Stimulated activated effector memory CD8-positive, alpha-beta T cell treated with anti-CD3 and anti-CD28 coated beads, Interleukin-12 subunit alpha, Interleukin-12 subunit beta, amount 100 ng/mL, for 72 hours (primary cell): Measurements from ENCODE around the gene ZNF808.
"Not testable (repeated sequence)": the region's sequence is repeated elsewhere in the genome, so short reads cannot be mapped to it uniquely, and the experiment has no call there.

ENCODE experiments used
- ATAC-seq: fragments of 150-1000 bp; cut with Tn5 transposase; 2 replicates; pipeline ENCODE4 v1.10.0; 2021
- DNase-seq, 2 donors: peaks; one replicate each; pipeline ENCODE4 v3.0.0; 2021 to 2022; ENCODE audit warnings: low spot score in 2 of 2
- H3K27ac Mint-ChIP-seq: one replicate; pipeline ENCODE4 v1.8.0; 2022; ENCODE audit warnings: mild to moderate bottlenecking, mixed read lengths
- H3K36me3 Mint-ChIP-seq: one replicate; pipeline ENCODE4 v1.8.0; 2022; ENCODE audit warnings: mild to moderate bottlenecking, mixed read lengths
- H3K4me1 Mint-ChIP-seq: one replicate; pipeline ENCODE4 v1.8.0; 2022; ENCODE audit warnings: mixed read lengths
- H3K4me3 Mint-ChIP-seq: one replicate; pipeline ENCODE4 v1.8.0; 2022; ENCODE audit warnings: mild to moderate bottlenecking, mixed read lengths
- H3K9me3 Mint-ChIP-seq: one replicate; pipeline ENCODE4 v1.8.0; 2022; ENCODE audit warnings: mixed read lengths

Gene ZNF808

DNA sequence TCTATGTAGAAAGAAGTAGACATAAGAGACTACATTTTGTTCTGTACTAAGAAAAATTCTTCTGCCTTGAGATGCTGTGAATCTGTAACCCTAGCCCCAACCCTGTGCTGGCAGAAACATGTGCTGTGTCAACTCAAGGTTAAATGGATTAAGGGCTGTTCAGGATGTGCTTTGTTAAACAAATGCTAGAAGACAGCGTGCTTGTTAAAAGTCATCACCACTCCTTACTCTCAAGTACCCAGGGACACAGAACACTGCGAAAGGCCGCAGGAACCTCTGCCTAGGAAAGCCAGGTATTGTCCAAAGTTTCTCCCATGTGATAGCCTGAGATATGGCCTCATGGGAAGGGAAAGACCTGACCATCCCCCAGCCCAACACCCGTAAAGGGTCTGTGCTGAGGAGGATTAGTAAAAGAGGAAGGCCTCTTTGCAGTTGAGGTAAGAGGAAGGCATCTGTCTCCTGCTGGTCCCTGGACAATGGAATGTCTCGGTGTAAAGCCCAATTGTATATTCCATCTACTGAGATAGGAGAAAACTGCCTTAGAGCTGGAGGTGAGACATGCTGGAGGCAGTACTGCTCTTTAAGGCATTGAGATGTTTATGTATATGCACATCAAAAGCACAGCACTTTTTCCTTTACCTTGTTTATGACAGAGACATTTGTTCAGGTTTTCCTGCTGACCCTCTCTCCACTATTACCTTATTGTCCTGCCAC, 31.4 kb downstream of the ZNF808 start:
- not testable (repeated sequence) for ATAC-seq, H3K4me3 Mint-ChIP-seq, H3K27ac Mint-ChIP-seq, H3K4me1 Mint-ChIP-seq, DNase-seq
- Mint-ChIP-seq H3K9me3 (peaks cover 16% of the 10 kb centered on the region), H3K36me3 (peaks cover 83% of the 10 kb centered on the region)

DNA sequence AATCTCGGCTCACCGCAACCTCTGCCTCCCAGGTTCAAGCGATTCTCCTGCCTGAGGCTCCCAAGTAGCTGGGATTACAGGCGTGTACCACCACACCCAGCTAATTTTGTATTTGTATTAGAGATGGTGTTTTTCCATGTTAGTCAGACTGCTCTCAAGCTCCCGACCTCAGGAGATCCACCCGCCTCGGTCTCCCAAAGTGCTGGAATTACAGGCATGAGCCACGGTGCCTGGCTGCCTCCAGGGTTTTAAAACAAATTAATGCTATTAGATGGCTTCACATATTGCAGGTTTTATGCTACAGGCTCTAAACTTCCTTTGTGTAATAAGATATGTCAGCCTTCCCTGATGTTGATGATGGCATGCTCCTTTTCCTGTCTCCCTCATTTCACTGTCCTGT, 34.1 kb downstream of the ZNF808 start:
- ATAC-seq, H3K4me3 Mint-ChIP-seq, H3K4me1 Mint-ChIP-seq: not testable (repeated sequence)

DNA sequence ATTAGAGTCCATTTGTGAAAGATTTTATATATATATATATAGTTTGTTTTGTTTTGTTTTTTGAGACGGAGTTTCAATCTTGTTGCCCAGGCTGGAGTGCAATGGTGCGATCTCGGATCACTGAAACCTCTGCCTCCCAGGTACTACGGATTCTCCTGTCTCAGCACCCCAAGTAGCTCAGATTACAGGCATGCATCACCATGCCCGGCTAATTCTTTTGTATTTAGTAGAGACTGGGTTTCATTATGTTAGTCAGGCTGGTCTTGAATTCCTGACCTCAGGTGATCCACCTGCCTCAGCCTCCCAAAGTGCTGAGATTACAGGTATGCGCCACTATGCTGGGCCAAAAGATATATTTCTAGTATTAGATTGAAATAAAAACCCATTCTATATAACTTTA, 38.7 kb downstream of the ZNF808 start:
- peaks cover 15% of the 10 kb centered on the region for H3K4me1 Mint-ChIP-seq
- peaks cover 9% of the 10 kb centered on the region for H3K9me3 Mint-ChIP-seq
- H3K36me3 Mint-ChIP-seq: peaks cover 35% of the 10 kb centered on the region
- no peak overlapping the region for H3K27ac Mint-ChIP-seq
- no peak for DNase-seq
- no peak overlapping the region for H3K4me3 Mint-ChIP-seq
- no peak for ATAC-seq

More for the DNA sequence above, 34.1 kb downstream of the ZNF808 start:
- H3K27ac Mint-ChIP-seq, DNase-seq, H3K9me3 Mint-ChIP-seq: not testable (repeated sequence)
- peaks cover 60% of the 10 kb centered on the region for H3K36me3 Mint-ChIP-seq

DNA sequence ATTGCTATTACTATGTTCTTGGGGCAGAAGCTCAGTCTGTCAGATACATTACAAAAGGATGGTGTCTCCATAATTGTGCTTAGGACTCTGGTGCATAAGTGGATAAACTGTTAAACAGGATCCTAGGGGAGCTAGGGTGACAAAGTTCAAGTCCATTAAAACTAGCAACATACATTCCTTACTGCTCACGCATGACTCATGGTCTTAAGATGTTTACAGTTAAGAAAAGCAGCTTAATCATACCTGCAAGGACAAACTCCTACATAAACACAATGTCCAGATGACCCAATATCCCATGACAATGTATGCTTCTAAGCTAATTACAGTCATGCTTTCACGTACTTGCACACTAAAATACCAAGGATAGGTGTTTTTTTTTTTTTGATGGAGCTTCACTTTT, 39.1 kb downstream of the ZNF808 start:
- Mint-ChIP-seq H3K9me3 (peaks cover 12% of the 10 kb centered on the region), H3K27ac (no peak overlapping the region), H3K36me3 (peaks cover 36% of the 10 kb centered on the region), H3K4me1 (peaks cover 19% of the 10 kb centered on the region), H3K4me3 (no peak overlapping the region)
- ATAC-seq (no peak), DNase-seq (no peak)

DNA sequence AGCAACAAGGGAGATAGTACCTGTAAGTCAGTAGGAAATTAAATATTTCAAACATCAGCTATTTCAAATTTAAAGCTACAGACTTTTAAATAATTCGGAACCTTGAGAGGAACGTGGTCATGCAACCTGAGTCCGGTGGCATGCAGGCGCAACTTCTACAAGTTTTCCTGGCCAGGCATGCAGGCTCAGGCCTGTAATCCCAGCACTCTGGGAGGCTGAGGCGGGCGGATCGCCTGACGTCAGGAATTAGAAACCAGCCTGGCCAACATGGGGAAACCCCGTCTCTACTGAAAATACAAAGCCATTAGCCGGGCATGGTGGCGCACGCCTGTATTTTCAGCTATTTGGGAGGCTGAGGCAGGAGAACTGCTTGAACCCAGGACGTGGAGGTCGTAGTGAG, 40.5 kb downstream of the ZNF808 start:
- Mint-ChIP-seq H3K27ac (no peak overlapping the region), H3K4me3 (no peak overlapping the region), H3K9me3 (peaks cover 12% of the 10 kb centered on the region), H3K4me1 (peaks cover 29% of the 10 kb centered on the region), H3K36me3 (peaks cover 37% of the 10 kb centered on the region)
- ATAC-seq (no peak), DNase-seq (no peak)

DNA sequence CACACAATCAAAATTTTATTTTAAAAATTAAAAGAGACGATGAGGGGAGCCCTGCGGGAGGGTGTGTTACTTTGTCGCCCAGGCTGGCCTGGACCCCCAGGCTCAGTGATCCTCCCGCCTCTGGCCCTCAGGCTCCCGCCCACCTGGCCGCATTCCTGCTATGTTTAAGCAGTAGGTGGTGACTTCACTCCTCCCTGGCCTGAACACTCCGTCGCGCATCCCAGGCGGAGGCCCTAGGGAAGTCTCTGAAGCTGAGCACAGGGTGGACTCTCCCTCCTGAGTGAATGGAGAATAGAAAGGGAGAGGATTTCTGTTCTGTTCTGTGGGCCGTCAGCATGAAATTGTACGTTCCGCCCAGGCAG, 42.2 kb downstream of the ZNF808 start:
- Mint-ChIP-seq H3K4me3 (peak overlapping the region; percentile 96), H3K36me3 (peaks cover 46% of the 10 kb centered on the region), H3K4me1 (peaks cover 41% of the 10 kb centered on the region), H3K9me3 (peaks cover 12% of the 10 kb centered on the region), H3K27ac (peak overlapping the region; percentile 95)
- ATAC-seq: peak; percentile 17
- not testable (repeated sequence) for DNase-seq

DNA sequence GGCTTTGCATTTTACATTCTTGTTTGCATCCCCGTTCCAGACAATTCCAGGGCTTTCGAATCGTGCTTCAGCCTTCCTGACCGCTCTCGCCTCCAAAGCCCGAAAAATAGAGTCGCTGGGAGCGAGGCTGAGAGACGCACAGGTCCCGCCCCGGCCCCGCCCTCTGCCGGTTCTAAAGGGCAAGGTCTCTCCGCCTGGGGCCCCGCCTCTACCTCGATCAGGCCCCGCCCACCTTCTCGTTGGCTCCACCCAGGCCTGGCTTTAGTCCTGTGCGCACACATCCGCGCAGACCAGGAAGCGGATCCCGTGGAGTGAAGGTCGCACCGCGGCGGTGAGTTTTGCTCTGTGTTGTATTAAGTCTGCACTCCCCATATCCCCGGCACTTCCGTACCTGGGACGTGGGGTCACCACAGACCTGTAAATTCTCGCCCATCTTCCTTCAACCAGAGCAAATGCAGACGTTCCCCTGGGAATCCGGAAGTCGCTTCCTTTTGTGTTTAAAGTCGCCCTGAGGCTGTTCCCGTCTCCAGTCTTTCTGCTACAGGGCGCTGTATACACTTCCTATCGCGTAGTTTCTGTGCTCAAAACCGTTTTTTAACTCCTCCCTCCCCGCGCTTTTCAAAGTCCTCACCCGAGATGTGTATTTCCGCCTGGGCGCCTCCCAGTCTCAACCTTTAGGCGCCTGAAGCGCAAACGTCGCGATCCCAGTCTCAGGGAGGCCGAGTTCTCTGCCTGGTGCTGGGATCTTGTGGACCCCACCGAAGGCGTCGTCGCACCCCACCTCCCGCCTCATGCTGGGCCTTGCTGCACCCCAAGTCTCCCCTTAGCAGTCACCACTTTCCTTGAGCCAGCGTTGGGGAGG, 42.8 kb downstream of the ZNF808 start, which contains the start of gene ZNF701:
Gene ZNF701 (plus strand): TSS at position 288 of the 862 bp plus-strand sequence. CDS start 3,861 bp downstream, outside the sequence.
- peak within 1 kb of the TSS; percentile 95 for H3K27ac Mint-ChIP-seq
- peak; percentile 93 to 98 for DNase-seq
- peaks cover 41% of the 10 kb centered on the region for H3K4me1 Mint-ChIP-seq
- H3K36me3 Mint-ChIP-seq: peaks cover 52% of the 10 kb centered on the region
- peak; percentile 98 for ATAC-seq
- peak within 1 kb of the TSS; percentile 96 for H3K4me3 Mint-ChIP-seq
- peaks cover 12% of the 10 kb centered on the region for H3K9me3 Mint-ChIP-seq

DNA sequence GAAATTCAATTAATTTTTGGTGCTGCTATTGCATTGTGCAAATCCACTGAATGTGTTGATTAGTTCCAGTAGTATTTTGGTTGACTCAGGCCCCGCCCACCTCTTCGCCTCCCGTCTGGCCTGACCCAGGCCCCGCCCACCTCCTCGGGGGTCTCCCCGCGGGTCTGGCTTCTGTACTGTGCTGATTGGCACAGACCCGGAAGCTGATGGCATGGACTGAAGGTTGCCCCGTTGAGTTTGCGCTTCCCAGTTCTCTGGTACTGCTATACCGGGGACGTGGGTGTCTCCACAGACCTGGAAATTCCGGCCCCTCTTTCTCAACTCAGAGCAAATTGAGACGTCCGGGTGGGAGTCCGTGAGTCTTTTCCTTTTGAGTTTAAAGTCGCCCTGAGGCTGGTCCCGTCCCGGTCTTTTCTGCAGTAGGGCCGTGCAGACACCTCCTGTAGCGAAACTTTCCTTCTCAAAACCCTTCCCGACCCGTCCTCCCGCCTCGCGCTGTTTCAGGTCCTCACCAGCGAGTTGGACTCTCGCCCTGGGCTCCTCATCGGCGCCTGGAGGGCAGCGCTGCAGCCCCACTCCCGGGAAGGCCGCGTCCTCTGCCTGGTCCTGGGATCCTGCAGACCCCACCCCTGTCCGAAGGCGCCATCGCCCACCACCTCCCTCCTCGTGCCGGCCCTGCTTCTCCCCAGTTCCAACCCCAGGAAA, 57.4 kb downstream of the ZNF808 start:
- Mint-ChIP-seq H3K4me3 (no peak overlapping the region), H3K27ac (no peak overlapping the region), H3K36me3 (peaks cover 68% of the 10 kb centered on the region), H3K9me3 (peaks cover 13% of the 10 kb centered on the region), H3K4me1 (no peaks in the 10 kb centered on the region)
- no peak for DNase-seq
- no peak for ATAC-seq

DNA sequence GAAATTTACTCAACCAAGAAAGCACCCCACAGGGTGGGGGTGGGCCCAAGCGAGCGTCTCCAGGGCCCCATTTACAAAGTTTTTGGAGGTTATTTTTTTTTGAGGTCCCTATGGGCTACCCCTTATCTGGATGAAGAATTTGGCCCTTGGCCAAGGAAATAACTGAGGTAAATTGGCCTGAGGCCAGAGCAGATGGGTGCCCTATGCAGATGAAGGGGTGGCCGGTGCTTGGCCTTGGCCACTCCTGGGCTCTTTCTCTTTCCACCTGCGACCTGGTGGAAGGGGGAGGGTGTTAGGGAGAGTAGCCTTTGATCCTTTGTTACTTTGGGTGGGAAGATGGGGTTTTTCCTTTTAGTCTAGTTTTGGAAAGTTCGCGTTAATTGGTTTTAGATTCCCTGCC, 58.1 kb downstream of the ZNF808 start:
- no peak for ATAC-seq
- Mint-ChIP-seq H3K9me3 (peaks cover 13% of the 10 kb centered on the region), H3K36me3 (peaks cover 68% of the 10 kb centered on the region), H3K4me3 (no peak overlapping the region), H3K27ac (no peak overlapping the region), H3K4me1 (no peaks in the 10 kb centered on the region)
- DNase-seq: no peak

DNA sequence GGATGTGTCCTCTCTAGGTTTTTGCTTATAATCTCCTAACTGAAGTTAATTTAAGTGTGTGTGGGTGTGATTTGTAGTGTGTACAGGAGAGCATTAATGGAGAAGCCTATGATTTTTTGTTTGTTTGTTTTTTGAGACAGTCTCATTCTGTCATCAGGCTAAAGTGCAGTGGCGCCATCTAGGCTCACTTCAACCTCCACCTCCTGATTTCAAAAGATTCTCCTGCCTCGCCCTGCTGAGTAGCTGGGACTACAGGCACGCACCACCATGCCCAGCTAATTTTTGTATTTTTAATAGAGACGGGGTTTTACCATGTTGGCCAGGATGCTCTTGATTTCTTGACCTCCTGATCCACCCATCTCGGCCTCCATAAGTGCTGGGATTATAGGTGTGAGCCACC, 63.3 kb downstream of the ZNF808 start:
- Mint-ChIP-seq H3K36me3 (peaks cover 43% of the 10 kb centered on the region), H3K4me3 (no peak overlapping the region), H3K9me3 (peaks cover 1% of the 10 kb centered on the region), H3K27ac (peak overlapping the region; percentile 20), H3K4me1 (no peaks in the 10 kb centered on the region)
- DNase-seq (no peak), ATAC-seq (no peak)

DNA sequence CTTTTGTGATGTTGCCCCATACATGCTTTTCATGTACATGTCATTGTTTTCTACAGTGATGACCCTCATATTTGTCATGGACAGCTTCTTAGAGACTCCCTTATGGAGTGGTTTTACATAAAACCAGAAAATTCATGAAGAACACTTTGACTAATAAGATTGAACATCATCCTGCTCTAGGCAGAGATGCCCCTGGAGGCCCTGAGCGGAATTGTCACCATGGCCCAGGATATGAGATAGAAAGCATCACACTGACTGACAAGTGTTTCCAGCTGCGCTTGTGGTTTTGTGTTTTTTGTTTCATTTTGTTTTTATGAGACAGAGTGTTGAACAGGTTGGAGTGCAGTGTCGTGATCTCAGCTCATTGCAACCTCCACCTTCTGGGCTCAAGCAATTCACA, 64.8 kb downstream of the ZNF808 start:
- no peaks in the 10 kb centered on the region for H3K4me1 Mint-ChIP-seq
- no peak overlapping the region for H3K4me3 Mint-ChIP-seq
- no peak overlapping the region for H3K27ac Mint-ChIP-seq
- ATAC-seq (peak; percentile 40), DNase-seq (no peak)
- H3K9me3 Mint-ChIP-seq: peaks cover 6% of the 10 kb centered on the region
- H3K36me3 Mint-ChIP-seq: peaks cover 40% of the 10 kb centered on the region

DNA sequence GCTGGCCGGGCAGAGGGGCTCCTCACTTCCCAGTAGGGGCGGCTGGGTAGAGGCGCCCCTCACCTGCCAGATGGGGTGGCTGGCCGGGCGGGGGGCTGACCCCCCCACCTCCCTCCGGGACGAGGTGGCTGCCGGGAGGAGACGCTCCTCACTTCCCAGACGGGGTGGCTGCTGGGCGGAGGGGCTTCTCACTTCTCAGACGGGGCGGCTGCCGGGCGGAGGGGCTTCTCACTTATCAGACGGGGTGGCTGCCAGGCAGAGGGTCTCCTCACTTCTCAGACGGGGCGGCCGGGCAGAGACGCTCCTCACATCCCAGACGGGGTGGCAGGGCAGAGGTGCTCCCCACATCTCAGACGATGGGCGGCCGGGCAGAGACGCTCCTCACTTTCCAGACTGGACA, 66.0 kb downstream of the ZNF808 start:
- H3K27ac Mint-ChIP-seq, ATAC-seq, H3K4me1 Mint-ChIP-seq, DNase-seq, H3K4me3 Mint-ChIP-seq, H3K9me3 Mint-ChIP-seq: not testable (repeated sequence)
- peaks cover 33% of the 10 kb centered on the region for H3K36me3 Mint-ChIP-seq

DNA sequence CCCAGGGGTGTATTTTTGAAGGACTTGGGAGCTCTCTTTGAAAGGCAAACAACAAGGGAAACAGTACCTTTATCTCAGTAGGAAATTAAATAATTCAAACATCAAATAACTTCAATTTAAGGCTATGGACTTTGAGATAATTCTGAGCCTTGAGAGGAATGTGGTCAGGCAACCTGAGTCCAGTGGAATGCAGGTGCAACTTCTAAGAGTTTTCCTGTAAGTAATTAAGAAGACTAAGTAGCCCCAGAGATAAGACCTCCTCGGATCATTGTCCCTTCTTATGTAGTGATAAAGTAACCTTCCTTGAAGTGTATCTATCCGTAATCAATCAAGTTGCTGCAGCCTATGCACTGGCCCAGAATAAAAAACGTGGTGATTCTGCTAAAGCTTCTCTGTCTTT, 71.8 kb downstream of the ZNF808 start:
- Mint-ChIP-seq H3K4me1 (peaks cover 12% of the 10 kb centered on the region), H3K27ac (no peak overlapping the region), H3K9me3 (peaks cover 8% of the 10 kb centered on the region), H3K4me3 (no peak overlapping the region), H3K36me3 (peaks cover 24% of the 10 kb centered on the region)
- DNase-seq (no peak), ATAC-seq (no peak)

DNA sequence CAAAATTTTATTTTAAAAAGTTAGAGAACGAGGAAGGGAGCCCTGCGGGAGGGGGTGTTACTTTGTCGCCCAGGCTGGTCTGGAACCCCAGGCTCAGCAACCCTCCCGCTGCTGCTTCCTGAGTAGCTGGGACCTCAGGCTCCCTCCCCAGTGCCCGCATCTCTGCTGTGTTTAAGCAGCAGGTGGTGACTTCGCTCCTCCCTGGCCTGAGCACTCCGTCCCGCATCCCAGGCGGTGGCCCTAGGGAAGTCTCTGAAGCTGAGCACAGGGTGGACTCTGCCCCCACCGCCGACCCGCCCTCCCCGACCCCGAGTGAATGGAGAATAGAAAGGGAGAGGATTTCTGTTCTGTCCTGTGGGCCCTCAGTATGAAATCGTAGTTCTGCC, 73.2 kb downstream of the ZNF808 start:
- DNase-seq: no peak
- Mint-ChIP-seq H3K9me3 (peaks cover 10% of the 10 kb centered on the region), H3K4me1 (peaks cover 12% of the 10 kb centered on the region), H3K27ac (peak overlapping the region; percentile 61), H3K36me3 (peaks cover 20% of the 10 kb centered on the region), H3K4me3 (peak overlapping the region; percentile 85)
- ATAC-seq: peak; percentile 44
